Omental fat pad (tissue), 4 donors: ENCODE measurements around the gene PDLIM5. TPM values are rescaled to one million over a fixed set of nuclear protein-coding genes. Genes with fewer than 3 reads are reported as not detected.

ENCODE experiments used
- ATAC-seq: fragments of 150-250 bp; one replicate; pipeline ENCODE4 v1.9.1; 2016; ENCODE audit warnings: mild to moderate bottlenecking, moderate library complexity; ENCODE audit not compliant: low FRiP score
- DNase-seq: peaks from one replicate; pipeline ENCODE4 v3.0.0-alpha.2; 2019; ENCODE audit warnings: low spot score
- total RNA-seq, 4 donors: library from RNA; depleted of rRNA; stranded (reverse); fragments of >200 nt; gene quantifications; one replicate each; pipeline ENCODE4 v1.1.0, GENCODE V29; 2016
- TF ChIP-seq, protein P1 (sequence below), 3 donors: fragments of 450-650 bp; IDR thresholded peaks; one replicate each; pipeline ENCODE4 v1.5.1; 2016 to 2017; ENCODE audit warnings: antibody characterized with exemption in 3 of 3, mild to moderate bottlenecking in 3 of 3, moderate library complexity in 2 of 3

PDLIM5 gene
- total RNA-seq, 4 donors from 2014 or later: 119 to 168 (median 146) TPM

DNA sequence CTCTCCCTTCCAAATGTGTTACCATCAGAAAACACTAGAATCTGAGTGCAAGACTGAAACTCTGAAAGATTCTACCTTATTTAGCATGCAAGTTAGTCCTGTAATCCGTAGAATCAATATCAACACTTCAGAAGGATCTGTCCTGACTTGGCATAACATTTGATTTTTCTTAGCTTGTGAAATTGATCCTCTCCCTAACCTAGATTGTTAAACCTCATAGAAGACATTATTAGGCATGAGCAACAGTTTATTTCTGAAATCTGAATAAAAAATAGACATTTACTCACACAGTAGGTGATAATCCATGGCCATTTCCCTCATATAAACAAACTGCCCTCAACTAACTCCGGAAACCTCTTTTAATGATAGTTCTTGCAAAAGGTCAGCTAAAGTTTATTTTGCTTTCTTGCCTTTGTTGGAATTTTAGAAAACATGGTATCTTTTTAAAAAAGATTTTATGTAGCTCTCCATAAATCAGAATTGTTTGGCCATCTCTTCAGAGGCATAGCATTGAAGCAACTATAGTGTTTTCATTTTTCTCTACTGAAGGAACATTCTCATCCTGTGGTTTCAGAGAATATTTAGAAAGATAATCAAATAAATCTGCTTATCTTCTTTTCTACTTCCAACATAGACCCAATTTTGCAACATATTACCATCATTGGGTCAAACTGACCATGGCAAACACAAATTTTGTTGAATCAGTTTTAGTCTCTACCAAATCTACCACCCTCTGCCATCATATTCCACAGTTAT is 38.5 kb upstream of the PDLIM5 start:
- TF ChIP-seq, protein P1, sequence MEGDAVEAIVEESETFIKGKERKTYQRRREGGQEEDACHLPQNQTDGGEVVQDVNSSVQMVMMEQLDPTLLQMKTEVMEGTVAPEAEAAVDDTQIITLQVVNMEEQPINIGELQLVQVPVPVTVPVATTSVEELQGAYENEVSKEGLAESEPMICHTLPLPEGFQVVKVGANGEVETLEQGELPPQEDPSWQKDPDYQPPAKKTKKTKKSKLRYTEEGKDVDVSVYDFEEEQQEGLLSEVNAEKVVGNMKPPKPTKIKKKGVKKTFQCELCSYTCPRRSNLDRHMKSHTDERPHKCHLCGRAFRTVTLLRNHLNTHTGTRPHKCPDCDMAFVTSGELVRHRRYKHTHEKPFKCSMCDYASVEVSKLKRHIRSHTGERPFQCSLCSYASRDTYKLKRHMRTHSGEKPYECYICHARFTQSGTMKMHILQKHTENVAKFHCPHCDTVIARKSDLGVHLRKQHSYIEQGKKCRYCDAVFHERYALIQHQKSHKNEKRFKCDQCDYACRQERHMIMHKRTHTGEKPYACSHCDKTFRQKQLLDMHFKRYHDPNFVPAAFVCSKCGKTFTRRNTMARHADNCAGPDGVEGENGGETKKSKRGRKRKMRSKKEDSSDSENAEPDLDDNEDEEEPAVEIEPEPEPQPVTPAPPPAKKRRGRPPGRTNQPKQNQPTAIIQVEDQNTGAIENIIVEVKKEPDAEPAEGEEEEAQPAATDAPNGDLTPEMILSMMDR (IDR thresholded peaks at IDR 0.05): no peak
- no peak for ATAC-seq
- no peak for DNase-seq

DNA sequence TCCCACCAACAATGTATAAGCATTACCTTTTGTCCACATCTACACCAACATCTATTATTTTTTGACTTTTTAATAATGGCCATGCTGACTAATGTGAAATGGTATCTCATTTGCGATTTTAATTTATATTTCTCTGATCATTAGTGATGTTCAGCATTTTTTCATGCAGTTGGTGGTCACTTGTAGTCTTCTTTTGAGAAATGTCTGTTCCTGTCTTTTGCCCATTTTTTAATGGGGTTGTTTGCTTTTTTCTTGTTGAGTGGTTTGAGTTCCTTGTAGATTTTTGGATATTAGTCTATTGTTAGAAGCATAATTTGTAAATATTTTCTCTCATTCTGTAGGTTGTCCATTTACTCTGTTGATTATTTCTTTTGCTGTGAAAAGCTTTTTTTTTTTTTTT is 36.8 kb upstream of the PDLIM5 start:
- DNase-seq: no peak
- ATAC-seq: no peak
- TF ChIP-seq, protein P1 (IDR thresholded peaks at IDR 0.05): no peak

DNA sequence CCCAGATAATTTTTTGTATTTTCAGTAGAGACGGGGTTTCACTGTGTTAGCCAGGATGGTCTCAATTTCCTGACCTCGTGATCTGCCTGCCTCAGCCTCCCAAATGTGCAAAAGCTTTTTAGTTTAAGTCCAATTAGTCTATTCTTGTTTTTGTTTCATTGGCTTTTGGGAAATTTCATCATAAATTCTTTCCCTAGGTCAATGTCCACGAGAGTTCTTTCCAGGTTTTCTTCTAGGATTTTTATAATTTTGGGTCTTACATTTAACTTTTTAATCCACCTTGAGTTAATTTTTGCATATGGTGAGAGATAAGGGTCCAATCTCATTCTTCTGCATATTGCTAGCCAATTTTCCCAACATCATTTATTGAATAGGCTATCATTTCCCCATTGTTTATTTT is 36.3 kb upstream of the PDLIM5 start:
- TF ChIP-seq, protein P1 (IDR thresholded peaks at IDR 0.05): no peak
- DNase-seq (no peak), ATAC-seq (no peak)

DNA sequence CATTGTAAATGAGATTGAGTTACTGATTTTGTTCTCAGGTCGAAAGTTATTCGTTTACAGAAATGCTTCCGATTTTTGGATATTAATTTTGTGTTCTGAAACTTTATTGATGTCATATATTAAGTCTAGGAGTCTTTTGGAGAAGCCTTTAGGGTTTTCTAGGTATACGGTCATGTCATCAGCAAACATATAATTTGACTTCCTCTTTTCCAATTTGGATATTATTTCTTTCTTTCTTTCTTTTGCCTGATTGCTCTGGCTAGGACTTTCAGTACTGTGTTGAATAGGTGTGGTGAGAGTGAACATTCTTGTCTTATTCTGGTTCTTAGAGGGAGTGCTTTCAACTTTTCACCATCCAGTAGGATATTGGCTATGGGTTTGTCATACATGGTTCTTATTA is 35.4 kb upstream of the PDLIM5 start:
- TF ChIP-seq, protein P1 (IDR thresholded peaks at IDR 0.05): no peak
- no peak for DNase-seq
- ATAC-seq: no peak

DNA sequence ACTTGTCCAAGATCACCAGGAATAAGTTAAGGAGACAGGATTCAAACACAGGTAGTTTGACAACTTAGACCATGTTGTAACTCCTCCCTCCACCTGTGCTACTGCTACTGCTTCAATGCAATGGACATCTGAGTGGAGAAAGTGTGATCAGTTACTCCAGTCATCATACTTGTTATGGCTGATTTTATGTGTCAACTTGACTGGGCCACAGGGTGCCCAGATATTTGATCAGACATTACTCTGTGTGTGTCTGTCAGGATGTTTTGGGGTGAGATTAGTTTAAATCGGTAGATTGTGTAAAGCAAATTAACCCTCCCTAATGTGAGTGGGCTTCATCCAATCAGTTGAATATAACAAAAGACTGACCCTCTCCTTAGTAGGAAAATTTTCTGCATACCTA is 34.8 kb upstream of the PDLIM5 start:
- ATAC-seq (no peak), DNase-seq (no peak)
- TF ChIP-seq, protein P1 (IDR thresholded peaks at IDR 0.05): no peak

DNA sequence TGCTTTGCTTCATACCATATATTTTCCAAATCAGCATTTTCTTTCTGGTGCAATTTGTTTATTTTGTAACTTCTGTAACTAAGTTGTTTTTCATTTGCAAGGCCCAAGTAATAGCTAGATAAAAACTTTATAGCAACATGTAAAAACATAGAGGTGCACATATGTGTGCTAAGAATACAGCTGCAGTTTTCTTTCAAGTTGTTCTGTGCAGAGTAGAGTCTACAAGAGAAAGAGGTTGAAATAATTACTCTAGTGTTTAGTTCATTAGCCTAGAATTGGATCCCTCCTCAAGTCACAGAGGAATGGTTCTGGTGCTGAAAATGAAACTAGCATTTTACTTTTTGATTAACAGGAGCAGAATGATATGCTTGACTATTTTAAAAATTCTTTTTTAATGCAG is 32.2 kb upstream of the PDLIM5 start:
- TF ChIP-seq, protein P1 (IDR thresholded peaks at IDR 0.05): no peak
- ATAC-seq (peak; percentile 12), DNase-seq (no peak)

DNA sequence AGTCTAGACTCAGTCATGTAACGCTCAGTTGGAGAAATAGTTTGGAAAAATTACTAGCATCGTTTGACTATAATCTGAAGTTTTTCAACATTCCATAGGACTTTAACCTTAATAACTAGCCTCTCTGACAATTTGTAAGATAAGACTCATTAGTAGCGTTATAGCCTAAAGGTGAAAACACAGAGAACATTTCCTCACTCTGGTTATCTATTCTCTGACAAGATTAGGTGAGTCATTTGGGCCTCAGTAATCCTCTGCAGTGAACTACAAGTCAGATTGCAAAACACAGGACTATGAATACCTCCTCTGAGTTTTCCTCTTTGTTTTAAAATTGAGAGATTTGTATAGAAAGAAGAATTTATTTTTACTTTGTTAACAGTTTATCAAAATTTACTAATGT is 31.8 kb upstream of the PDLIM5 start:
- DNase-seq: no peak
- TF ChIP-seq, protein P1 (IDR thresholded peaks at IDR 0.05): no peak
- ATAC-seq: peak; percentile 95
